HepG2 (cell line): ENCODE results near the gene GRHL1. TPM values are rescaled to one million over a fixed set of nuclear protein-coding genes. Genes with fewer than 3 reads are reported as not detected.

Experiments
- FOXA3 ChIP-seq: IDR thresholded peaks from 2 replicates; pipeline ENCODE4 v1.6.1; 2016; ENCODE audit warnings: missing genetic modification reagents, missing compliant biosample characterization
- HDAC6 ChIP-seq: fragments of 200-600 bp; sonication (generic); IDR thresholded peaks from 2 replicates; pipeline ENCODE4 v1.7.0; 2017; ENCODE audit warnings: mild to moderate bottlenecking, antibody characterized with exemption, low read length, low read depth
- HNF4A ChIP-seq: sonication (generic); formaldehyde crosslinking; IDR thresholded peaks from 2 replicates; pipeline ENCODE4 v1.4.0; 2020; ENCODE audit warnings: missing genetic modification reagents
- HOXA3 ChIP-seq: sonication (generic); formaldehyde crosslinking; IDR thresholded peaks from 2 replicates; pipeline ENCODE4 v1.5.0; 2020; ENCODE audit warnings: missing genetic modification reagents
- HOXA7 ChIP-seq: sonication (generic); formaldehyde crosslinking; IDR thresholded peaks from 2 replicates; pipeline ENCODE4 v1.8.1; 2022; ENCODE audit warnings: mild to moderate bottlenecking, missing genetic modification reagents, moderate library complexity
- JARID2 ChIP-seq: sonication (generic); formaldehyde crosslinking; IDR thresholded peaks from 2 replicates; pipeline ENCODE4 v1.8.1; 2023; ENCODE audit warnings: missing genetic modification reagents, inconsistent platforms; ENCODE audit not compliant: insufficient replicate concordance
- JUNB ChIP-seq: sonication (generic); formaldehyde crosslinking; IDR thresholded peaks from 2 replicates; pipeline ENCODE4 v1.8.0; 2022; ENCODE audit warnings: missing genetic modification reagents, mild to moderate bottlenecking, borderline replicate concordance
- JUND ChIP-seq: sonication (generic); formaldehyde crosslinking; IDR thresholded peaks from 2 replicates; pipeline ENCODE4 v1.8.0; 2022; ENCODE audit warnings: mild to moderate bottlenecking, missing genetic modification reagents
- KDM3A ChIP-seq: IDR thresholded peaks from 2 replicates; pipeline ENCODE4 v1.6.1; 2018; ENCODE audit warnings: low read depth, missing compliant biosample characterization
- KDM5B ChIP-seq: sonication (generic); formaldehyde crosslinking; IDR thresholded peaks from 2 replicates; pipeline ENCODE4 v1.4.0; 2020; ENCODE audit warnings: missing genetic modification reagents, mild to moderate bottlenecking, borderline replicate concordance
- MEF2D ChIP-seq: sonication (generic); formaldehyde crosslinking; IDR thresholded peaks from 2 replicates; pipeline ENCODE4 v1.5.1; 2020; ENCODE audit warnings: mild to moderate bottlenecking, missing genetic modification reagents
- MTF1 ChIP-seq: sonication (generic); formaldehyde crosslinking; IDR thresholded peaks from 2 replicates; pipeline ENCODE4 v1.5.0; 2020; ENCODE audit warnings: missing genetic modification reagents
- NBN ChIP-seq: fragments of 450-650 bp; conservative IDR thresholded peaks from 2 replicates; pipeline ENCODE4 v1.6.1; 2017
- RFX5 ChIP-seq: IDR thresholded peaks from 2 replicates; pipeline ENCODE4 v1.6.1; 2011; ENCODE audit warnings: low read depth, low read length, improper control_type of control experiment
- SAP130 ChIP-seq: IDR thresholded peaks from 2 replicates; pipeline ENCODE4 v1.6.1; 2016; ENCODE audit warnings: low read depth
- SKI ChIP-seq: fragments of 450-650 bp; IDR thresholded peaks from one replicate; pipeline ENCODE4 v1.6.1; 2018; ENCODE audit warnings: mild to moderate bottlenecking; ENCODE audit not compliant: partially characterized antibody
- TBX2 ChIP-seq: sonication (generic); formaldehyde crosslinking; IDR thresholded peaks from 2 replicates; pipeline ENCODE4 v1.5.0; 2020; ENCODE audit warnings: missing genetic modification reagents, mild to moderate bottlenecking, borderline replicate concordance
- ZBTB38 ChIP-seq: sonication (generic); formaldehyde crosslinking; IDR thresholded peaks from 2 replicates; pipeline ENCODE4 v1.5.1; 2020; ENCODE audit warnings: mild to moderate bottlenecking, missing genetic modification reagents
- ZFX ChIP-seq: sonication (generic); formaldehyde crosslinking; IDR thresholded peaks from 2 replicates; pipeline ENCODE4 v1.4.0; 2020; ENCODE audit warnings: mild to moderate bottlenecking, low read depth, missing genetic modification reagents, moderate library complexity
- ZFY ChIP-seq: sonication (generic); formaldehyde crosslinking; IDR thresholded peaks from 2 replicates; pipeline ENCODE4 v1.4.0; 2020; ENCODE audit warnings: missing genetic modification reagents
- ZMYM3 ChIP-seq: sonication (generic); formaldehyde crosslinking; IDR thresholded peaks from 2 replicates; pipeline ENCODE4 v1.5.1; 2020; ENCODE audit warnings: mild to moderate bottlenecking, missing genetic modification reagents
- ZNF737 ChIP-seq: sonication (generic); formaldehyde crosslinking; IDR thresholded peaks from 2 replicates; pipeline ENCODE4 v1.5.0; 2020; ENCODE audit warnings: missing genetic modification reagents, mild to moderate bottlenecking, borderline replicate concordance
- ZNF839 ChIP-seq: sonication (generic); formaldehyde crosslinking; IDR thresholded peaks from 2 replicates; pipeline ENCODE4 v1.4.0; 2020; ENCODE audit warnings: missing genetic modification reagents, mild to moderate bottlenecking, borderline replicate concordance
- polyA plus RNA-seq, 8 experiments: library from polyadenylated mRNA; depleted of rRNA in 3 of 8; stranded (reverse) in 7 of 8; unstranded in 1 of 8; fragments of >200 nt; fragmentation: Illumina TruSeq in 4 of 8; extraction: Trizol in 4 of 8; gene quantifications; 2 replicates each; pipeline versions ENCODE4 v1.2.1 to v1.2.3, GENCODE V29; 2011 to 2016; ENCODE audit warnings: low read depth in 4 of 8, missing spikeins in 1 of 8, mixed read lengths in 1 of 8; ENCODE audit not compliant: insufficient read depth in 1 of 8
- total RNA-seq, 5 experiments: library from RNA; depleted of rRNA; stranded (reverse); fragments of >200 nt; fragmentation: Illumina TruSeq; extraction: Trizol; gene quantifications; 2 replicates each; pipeline ENCODE4 v1.2.3, GENCODE V29; 2016; ENCODE audit warnings: low read depth in 1 of 5
- TF ChIP-seq, protein P1 (sequence below): IDR thresholded peaks from 2 replicates; pipeline ENCODE4 v1.6.1; 2016; ENCODE audit warnings: low read depth, borderline replicate concordance
- TF ChIP-seq, protein P2 (sequence below): sonication (generic); formaldehyde crosslinking; IDR thresholded peaks from 2 replicates; pipeline ENCODE4 v1.5.0; 2020; ENCODE audit warnings: missing genetic modification reagents, mild to moderate bottlenecking, borderline replicate concordance

GRHL1 gene
- total and polyA plus RNA-seq, 2 of the 13 experiments (the other 11 are each of a cell fraction or from before 2014, with no cell fraction given), result 9.3 to 12.0 TPM

DNA sequence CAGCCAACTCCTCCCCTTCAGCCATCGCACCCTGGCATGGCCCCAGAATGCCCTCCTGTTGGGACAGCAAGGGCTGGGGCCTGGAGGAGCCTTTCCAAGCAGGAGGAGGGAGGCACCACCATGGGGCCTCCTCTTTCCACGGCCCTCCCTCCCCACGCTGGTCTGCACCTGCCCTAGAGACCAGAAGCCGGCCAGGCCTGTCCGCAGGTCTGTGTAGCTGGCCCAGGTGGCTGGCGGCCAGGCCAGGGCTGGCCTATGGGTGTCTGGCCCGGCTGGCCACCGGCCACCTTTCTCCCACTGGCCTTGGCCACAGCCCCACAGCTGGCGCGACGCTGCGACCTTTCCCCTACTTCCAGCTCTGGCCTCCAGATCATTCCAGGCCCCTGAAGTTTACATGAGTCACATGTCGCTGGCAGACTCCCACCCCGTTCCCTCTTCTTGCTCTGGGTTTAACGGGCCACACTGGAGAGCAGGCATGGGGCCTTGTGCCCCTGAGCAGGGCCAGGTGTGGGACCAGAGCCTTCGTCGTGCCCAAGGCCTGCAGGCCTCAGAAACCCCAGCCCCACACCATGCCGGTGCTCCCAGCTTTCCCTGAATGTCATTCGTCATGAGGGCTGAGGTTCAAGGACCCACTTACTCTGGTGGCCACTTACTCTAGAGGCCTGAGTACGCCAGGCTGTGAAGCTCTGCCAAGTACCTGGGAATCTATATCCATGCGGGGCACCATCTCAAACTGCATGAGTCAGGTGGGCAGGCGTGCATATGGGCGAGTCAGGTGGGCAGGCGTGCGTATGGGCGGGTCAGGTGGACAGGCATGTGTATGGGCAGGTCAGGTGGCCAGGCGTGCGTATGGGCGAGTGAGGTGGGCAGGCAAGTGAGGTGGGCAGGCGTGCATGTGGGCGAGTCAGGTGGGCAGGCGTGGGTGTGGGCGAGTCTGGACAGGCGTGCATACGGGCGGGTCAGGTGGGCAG is 58.6 kb downstream of the GRHL1 start (continued):
- TF ChIP-seq FOXA3 (CRISPR knock-in tag) (0 out of 2 replicates have a peak, but pooled peaks have one; percentile 32), ZFX (CRISPR knock-in tag) (peak; percentile 78), JUND (CRISPR knock-in tag) (peak; percentile 23; the same call in 1 of the 2 replicates), HOXA7 (CRISPR knock-in tag) (no peak), SKI (peak; percentile 94), ZFY (CRISPR knock-in tag) (peak; percentile 72), HDAC6 (no peak), MTF1 (CRISPR knock-in tag) (no peak), ZBTB38 (0 out of 2 replicates have a peak, but pooled peaks have one; percentile 4), RFX5 (peak; percentile 74), JARID2 (CRISPR knock-in tag) (no peak), ZNF737 (CRISPR knock-in tag) (0 out of 2 replicates have a peak, but pooled peaks have one; percentile 25), KDM3A (CRISPR knock-in tag) (no peak), KDM5B (CRISPR knock-in tag) (peak; percentile 58; the same call in 1 of the 2 replicates), TBX2 (0 out of 2 replicates have a peak, but pooled peaks have one; percentile 25), JUNB (CRISPR knock-in tag) (no peak), HOXA3 (0 out of 2 replicates have a peak, but pooled peaks have one; percentile 17), ZNF839 (CRISPR knock-in tag) (no peak), ZMYM3 (CRISPR knock-in tag) (0 out of 2 replicates have a peak, but pooled peaks have one; percentile 30), HNF4A (CRISPR knock-in tag) (0 out of 2 replicates have a peak, but pooled peaks have one; percentile 8), MEF2D (CRISPR knock-in tag) (peak; percentile 62; the same call in 1 of the 2 replicates), SAP130 (CRISPR knock-in tag) (0 out of 2 replicates have a peak, but pooled peaks have one; percentile 30), NBN (no peak)
- TF ChIP-seq, protein P1, sequence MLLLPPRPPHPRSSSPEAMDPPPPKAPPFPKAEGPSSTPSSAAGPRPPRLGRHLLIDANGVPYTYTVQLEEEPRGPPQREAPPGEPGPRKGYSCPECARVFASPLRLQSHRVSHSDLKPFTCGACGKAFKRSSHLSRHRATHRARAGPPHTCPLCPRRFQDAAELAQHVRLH (CRISPR knock-in tag), result peak; percentile 63; the same call in 1 of the 2 replicates
- TF ChIP-seq, protein P2, sequence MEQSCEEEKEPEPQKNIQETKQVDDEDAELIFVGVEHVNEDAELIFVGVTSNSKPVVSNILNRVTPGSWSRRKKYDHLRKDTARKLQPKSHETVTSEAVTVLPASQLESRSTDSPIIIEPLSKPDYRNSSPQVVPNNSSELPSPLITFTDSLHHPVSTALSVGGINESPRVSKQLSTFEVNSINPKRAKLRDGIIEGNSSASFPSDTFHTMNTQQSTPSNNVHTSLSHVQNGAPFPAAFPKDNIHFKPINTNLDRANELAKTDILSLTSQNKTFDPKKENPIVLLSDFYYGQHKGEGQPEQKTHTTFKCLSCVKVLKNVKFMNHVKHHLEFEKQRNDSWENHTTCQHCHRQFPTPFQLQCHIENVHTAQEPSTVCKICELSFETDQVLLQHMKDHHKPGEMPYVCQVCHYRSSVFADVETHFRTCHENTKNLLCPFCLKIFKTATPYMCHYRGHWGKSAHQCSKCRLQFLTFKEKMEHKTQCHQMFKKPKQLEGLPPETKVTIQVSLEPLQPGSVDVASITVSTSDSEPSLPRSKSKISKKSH, result no peak
